ENCODE results near the gene ARHGAP8.
"Not testable (repeated sequence)": the region's sequence is repeated elsewhere in the genome, so short reads cannot be mapped to it uniquely, and the experiment has no call there.

- not testable (repeated sequence) for TF ChIP-seq SMC3 (IDR thresholded peaks at IDR 0.05); KDM1A (IDR thresholded peaks at IDR 0.05; ENCODE audit: low read depth); NPAS2 (CRISPR knock-in tag; IDR thresholded peaks at IDR 0.05; ENCODE audit: borderline replicate concordance)
Observed at GRCh38 chr22:44904492-44905152, 152.2 kb downstream of the ARHGAP8 start.

Measured in A549 (cell line).